CD4-positive, alpha-beta T cell treated with Interferon alpha-2 for 1 hour (primary cell): ENCODE results near the gene GRIN1.

Source experiments
- DNase-seq, 2 donors: peaks; one replicate each; pipeline ENCODE4 v3.0.0-alpha.2; 2020 to 2022

GRIN1 gene

DNA sequence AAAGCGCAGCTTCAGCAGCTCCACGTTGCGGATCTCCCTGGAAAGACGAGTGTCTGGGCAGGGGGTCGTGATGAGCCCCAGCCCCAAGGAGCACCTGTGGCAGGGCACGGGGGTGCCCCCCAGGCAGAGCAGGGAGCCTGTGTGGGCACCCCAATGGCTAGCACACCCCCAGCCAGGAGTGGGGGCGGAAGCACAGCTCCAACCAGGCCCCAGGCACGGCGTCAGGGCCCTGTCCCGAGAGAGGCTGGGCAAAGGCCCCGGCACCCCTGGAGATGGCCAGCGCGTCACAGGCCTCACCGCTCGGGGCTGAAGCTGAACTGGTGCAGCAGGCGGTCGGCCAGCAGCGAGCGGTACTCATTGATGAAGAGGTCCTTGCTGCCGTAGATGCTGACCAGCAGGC lies 41.5 kb downstream of the GRIN1 start:
- no peak for DNase-seq

DNA sequence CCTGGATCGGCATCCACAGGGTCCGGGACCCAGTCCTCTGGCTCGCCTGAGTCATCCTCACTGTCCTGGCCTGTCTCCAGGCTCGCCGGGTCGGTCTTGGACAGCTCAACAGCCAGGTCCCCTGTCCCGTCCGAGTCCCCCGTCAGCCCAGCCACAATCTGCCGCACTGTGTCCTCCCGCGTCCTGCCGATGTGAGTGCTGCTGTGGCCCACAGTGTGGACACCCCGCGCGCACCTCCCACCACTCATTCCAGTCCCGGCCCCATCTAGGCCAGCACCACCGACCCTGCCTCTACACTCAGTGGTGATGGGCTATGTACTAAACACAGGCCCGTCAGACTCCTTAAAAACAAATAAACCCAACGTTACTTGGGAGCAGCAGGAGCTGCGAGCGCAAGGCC lies 42.7 kb downstream of the GRIN1 start:
- DNase-seq: no peak

DNA sequence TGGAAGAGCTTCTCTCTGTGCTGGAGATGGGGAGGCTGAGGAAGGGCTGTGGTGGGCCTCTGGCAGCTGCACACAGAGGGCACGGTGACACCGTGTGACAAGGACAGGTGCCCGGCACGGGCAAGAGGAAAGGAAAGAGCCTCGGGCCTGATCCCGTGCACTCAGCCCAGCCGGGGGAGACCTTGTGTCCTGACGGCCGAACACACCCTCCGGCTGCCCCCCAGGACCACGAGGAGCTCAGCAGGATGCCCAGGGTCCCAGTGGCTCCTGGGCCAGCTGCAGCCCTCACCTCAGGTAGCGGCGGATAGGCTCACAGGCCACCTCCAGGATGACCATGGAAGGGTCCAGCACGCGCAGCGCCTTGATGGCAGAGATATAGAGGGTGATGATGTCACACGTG lies 43.9 kb downstream of the GRIN1 start:
- DNase-seq: no peak

DNA sequence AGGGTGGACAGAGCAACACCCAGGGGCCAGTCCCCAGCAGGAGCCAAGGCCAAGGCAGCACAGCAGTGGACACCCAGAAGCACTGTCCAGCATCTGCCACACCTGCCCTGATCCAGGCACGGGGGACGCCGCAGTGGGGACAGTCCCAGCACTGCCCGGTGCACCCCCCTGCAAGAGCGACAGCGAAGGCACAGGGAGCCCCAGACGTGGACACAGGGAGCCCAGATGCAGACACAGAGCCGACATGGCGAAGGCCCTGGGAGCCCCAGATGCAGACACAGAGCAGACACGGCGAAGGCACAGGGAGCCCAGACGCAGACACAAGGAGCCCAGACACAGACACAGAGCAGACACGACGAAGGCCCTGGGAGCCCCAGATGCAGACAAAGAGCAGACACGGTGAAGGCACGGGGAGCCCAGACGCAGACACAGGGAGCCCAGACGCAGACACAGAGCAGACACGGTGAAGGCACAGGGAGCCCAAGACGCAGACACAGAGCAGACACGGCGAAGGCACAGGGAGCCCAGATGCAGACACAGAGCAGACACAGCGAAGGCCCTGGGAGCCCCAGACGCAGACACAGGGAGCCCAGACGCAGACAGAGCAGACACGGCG lies 45.1 kb downstream of the GRIN1 start:
- no peak for DNase-seq

DNA sequence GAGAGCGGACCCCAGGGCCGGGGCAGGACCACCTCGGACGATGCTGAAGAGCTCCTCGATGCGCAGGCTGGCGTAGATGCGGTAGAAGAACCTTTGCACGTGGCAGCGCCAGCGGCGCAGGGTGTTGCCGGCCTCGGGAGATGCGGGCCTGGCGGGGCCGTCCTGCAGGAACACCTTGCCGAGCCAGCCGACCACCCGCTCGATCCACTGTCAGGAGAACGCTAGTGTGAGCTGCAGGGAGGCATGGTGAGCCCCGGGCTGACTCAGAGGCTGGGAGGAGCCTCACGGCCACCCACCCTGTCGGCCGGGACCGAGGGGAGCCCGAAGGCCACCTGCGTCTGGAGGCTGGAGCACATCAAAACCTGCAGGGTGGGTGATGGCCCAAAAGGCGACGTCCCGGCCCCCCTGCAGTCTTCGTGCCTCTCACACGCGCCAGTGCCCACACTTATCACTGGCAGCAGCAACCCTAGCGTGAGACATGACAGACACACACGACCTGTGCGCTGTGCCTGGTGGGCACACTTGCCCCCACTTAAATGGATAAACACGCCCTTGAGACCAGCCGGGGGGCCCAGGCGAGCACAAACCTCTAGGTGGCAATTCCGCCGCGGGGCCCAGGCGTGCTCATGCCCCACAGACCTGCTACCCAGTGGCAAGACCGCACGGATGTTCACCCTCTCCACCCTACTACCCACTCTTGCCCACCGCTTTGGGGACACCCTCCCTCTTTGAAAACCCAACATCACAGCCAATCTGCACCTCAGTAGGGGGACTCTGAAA lies 46.1 kb downstream of the GRIN1 start:
- DNase-seq: no peak

DNA sequence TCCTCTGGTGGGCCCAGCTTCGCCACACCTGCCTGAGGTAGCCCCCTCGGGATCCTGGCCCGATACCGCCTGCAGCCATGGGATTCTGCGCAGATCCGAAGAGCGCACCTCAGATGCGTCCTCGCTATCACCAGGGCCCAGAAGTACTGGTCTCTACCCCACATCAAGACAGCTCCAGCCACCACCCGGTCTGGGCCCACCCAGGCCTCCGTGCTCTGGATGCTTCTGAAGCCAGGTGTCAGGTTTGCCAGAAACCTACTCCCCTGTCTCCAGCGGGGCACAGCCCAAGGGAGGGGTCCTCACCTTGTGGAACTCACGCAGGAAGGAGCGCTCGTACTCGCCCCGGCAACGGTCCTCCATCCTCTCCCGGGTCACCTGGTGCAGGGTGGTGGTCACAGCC lies 47.0 kb downstream of the GRIN1 start:
- DNase-seq: no peak

DNA sequence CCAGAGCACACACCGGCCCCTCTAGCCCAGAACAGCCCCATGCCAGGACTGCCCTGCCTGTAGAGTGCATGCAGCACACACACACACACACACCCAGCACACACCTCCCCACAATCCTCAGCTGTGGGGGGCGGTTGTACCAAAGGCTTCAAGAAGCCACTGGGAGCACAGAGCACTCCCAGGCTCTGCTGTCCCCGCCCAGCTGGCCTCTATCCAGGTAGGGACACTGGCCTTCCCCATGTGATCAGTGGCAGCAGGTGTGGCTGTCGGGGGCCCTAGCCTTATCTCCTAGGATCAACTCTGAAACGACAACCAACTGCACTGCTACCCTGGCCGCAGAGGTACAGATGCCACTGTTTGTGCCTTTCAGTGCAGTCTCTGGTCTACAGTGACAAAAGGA lies 47.4 kb downstream of the GRIN1 start:
- DNase-seq: no peak

DNA sequence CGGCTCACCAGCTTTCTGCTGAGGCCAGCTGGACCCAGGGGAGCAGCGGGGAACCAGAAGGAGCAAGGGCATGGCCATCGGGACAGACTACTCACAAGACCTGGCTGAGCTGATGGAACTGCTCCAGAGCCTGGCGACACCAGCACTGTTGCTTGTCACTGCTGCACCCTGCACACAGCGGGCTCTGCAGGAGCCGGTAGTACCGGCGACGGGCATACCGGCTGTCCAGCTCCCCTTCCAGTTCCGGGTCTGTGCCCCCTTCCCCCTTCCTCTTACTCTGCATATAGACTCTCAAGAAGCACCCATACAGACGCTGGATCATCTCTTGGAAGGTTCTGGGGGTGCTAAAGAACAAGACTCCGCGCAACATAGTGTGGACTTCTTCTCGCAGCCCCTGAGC lies 48.4 kb downstream of the GRIN1 start:
- no peak for DNase-seq

DNA sequence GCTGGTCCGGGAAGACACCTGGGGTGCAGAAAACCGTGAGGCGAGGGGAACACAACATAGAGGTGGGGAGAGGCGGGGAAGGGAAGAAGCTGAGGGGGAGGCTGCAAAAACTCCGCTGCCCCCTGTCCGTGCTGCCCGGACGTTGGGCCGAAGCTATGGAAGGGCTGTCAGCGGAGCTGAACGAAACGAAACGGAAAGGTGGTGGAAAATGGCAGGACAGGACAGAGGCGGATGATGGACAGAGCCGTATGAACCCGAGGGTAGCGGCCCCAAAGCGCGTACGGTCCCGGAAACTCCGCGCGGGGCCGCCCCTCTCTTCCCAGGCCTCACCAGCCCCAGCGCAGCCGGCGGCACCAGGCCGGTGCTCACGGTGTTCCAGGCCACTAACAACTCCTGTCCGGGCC lies 49.1 kb downstream of the GRIN1 start:
- no peak for DNase-seq

DNA sequence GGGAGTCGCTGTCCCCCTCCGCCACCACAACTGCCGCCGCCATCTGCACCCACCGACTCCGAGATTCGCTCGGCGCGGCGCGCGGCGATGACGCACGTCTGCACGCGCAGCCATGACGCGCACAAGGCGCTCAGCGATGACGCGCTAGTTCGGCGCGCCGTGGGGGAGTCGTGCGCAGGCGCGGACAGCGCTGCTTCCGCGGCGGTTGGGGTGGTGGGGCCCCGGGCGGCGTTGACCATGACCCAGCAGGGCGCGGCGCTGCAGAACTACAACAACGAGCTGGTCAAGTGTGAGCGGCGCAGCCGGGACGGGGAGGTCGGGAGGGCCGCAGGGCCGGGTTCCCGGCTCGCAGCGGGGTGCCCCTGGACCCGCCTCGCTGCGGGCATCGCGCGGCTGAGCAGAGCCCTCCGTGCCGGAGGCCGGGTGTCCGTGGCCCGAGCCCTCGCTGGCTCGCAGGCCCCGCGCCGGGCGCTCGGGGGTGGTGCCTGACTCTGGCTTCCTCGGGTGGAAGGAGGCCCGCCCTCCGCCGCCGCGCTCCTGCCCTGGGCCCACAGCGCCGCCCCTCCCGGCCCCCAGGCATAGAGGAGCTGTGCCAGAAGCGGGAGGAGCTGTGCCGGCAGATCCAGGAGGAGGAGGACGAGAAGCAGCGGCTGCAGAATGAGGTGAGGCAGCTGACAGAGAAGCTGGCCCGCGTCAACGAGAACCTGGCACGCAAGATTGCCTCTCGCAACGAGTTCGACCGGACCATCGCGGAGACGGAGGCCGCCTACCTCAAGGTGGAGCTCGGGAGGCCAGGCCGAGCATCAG lies 49.7 kb downstream of the GRIN1 start, which contains the start of the genes ANAPC2 and SSNA1:
Gene ANAPC2 (minus strand): TSS at position 71 of the 807 bp plus-strand sequence. CDS start 28 bp downstream, at position 43.
Gene SSNA1 (plus strand): TSS at position 187 of the 807 bp plus-strand sequence. CDS start 51 bp downstream, at position 238.
- DNase-seq: peak; percentile 91 to 94

DNA sequence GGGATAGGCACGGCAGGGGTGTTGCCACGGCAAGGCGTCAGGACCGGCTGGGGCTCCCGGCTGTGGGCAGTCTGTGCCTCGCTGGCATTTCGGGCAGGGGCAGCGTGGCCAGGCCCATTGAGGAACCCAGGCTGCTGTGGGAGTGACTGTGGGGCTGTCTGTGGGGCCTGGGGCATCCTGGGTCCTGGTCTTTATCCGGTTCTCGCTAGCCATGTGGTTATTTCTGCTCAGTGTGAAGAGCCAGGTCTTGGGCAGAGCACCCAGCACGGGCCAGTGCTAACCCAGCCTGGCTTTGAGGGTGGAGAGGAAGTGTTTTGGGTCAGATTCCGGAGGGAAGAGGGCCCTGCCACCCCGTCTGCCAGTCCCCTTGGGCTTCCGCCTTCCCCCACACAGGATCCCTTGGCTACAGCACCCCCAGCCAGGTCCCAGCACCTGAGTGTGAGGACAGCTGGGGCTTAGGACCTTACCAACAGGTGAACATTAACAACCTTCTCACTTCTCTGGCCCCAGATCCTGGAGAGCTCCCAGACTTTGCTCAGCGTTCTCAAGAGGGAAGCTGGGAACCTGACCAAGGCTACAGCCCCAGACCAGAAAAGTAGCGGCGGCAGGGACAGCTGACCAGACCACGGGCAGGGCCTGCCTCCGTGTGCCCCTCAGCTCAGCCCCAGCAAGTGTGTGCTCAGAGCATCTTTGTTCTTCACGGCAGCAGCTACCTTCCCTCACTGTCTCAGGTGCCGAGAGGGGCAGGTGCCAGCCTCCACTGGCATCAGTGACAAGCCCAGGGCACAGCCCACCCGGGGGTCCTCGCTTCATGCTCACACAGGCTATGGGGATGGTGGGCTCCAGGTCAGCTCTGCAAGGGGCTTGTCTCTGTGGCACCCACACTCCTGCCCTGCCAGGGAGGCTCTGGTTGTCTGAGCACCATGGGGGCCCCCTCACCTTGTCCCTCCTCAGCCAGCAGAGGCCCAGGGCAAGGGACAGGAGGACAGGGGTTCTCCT lies 50.6 kb downstream of the GRIN1 start:
- no peak for DNase-seq

DNA sequence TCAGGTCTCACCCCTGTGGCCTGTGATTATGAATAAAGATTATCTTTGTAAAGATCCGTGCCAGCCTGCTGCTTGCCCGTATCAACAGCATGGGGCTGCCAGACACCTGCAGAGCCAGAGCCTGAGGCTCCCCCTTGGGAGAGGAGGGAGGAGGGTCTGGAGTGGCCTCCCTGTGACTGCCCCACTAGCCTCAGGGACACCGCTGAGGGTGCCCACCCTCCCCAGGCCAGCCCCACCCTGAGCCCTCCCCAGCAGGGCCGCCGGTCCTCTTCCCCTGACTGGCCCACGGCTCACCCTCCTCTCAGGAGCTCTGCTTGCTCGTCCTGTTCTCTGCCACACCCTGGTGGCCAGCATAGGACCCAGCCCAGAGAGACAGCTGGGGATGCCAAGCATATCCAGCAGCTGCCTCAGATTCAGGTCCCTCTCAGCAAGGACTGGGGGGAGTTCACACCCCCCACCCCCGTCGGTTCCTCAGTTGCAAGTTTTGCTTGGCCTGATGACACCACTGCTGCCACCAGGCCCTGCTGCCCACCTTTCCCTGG lies 51.4 kb downstream of the GRIN1 start:
- no peak for DNase-seq

DNA sequence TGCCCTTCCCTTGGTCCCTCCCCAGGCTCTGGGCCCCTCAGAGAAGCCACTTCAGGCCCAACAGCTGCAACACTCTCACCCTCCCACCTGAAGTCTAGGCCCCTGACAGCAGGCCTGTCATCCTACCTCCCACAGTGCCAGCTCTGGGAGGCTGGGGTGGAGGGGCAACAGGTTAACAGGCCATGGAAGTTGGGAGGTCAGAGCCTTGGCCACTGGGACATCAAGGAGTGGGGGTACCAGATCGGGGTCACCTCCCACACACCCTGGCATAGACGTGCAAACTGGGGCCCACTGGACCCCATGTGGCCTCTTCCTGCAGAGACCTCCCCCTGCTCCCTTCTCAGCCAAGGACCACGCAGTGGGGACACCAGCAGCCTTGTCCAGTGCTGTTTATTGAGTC lies 52.3 kb downstream of the GRIN1 start:
- no peak for DNase-seq

DNA sequence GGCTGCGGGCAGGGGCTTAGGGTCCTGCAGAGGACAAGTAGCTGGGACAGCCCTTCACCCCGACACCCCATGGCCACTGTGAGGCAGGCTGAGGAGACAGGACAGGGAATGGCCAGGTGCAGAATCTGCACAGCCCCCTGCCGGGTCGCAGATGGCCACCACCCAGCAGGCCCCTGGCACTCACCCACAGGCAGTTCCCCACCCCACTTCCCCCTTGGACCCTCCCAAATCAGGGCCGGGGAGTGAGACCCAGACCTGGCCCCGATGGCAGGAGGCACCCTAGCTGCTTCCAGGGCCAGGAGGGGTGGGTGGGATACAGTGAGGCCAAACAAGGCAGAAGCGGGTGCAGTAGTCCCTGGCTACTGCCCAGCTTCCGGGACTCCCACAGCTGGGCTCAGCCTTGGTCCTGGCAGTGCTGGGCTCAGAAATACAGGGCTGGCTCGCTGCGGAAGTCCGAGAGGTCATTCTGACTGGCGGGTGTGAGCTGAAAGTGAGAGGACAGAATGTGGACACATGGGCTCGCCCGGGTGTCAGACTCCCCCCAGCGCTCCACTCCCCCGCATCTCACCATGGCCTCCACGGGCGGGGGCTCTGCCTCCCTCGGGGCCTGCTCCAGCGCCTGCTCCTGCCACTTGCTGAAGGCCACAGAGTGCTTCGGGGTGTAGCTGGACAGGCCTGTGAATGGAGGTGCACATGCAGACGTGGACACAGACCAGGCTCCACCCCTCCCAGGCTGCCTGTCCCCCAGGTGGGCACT lies 52.9 kb downstream of the GRIN1 start:
- DNase-seq: no peak

DNA sequence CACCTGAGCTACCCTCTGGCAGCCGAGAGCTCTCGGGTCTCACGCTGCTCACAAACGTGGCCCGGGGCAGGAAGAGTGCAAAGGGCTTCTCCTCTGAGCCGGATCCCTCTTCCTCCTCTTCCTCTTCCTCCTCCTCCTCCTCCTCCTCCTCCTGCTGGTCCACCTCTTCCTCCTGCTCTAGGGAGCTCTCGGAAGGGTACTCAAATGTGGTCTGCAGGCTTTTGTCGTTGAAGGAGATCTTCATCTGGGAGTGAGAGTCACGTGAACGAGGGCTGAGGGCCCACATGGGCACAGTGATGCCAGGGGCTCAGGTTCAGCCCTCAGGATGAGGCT lies 53.5 kb downstream of the GRIN1 start:
- DNase-seq: no peak

DNA sequence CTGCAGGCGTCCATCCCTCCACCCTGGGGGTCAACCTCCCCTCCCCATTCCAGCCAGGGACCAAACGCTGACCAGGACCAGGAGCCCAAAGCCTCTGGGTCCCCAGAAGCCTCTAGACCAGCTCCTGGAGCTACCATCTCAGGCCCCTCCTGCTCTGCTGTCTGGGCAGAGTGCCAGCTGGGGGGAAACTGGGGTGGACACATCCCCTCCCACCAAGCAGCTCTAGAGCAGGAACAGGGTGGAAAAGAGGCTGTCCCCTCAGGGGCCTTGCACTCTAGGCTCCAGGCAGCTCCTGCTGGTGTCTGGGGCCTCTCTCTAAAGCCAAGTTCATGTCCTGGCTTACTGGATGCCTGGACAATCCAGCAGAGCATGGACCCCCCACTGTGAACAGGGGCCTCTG lies 53.9 kb downstream of the GRIN1 start:
- DNase-seq: no peak

DNA sequence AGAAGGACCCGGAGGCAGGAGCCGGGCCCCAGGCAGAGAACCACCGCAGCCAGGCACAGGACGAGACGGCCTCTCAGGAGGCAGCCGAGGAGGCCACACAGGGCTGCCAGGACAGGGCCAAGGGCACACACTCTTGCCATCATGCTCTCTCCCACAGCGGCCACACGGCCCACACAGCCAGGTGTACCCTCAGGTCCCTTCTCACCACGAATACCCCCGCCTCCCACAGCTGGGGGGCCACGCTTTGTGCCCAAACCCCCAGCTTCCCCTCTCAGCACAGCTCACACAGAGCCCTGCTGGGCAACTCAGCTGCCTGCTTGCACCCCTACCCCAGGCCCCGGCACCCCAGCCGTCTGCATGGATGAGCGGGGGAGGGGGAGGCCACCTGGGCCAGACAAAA lies 54.8 kb downstream of the GRIN1 start:
- no peak for DNase-seq

DNA sequence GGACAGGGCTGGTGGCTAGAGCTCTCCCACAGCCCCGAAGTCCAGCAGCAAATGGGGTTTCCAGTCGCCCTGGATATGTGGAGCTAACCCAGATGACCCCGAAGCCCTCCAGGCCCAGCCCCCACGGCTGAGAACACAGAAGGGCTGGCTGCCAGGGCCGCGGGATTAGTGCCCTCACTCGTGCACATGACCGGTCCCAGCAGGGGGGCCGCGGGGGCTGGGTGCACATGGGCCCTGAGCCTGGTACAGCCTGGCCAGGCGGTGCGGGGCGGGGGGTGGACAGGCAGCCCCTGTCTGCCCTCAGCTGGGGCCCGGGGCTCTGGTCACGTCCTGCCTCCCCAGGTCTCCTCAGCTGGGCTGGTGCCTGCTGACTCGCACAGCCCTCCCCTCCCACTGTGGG lies 55.4 kb downstream of the GRIN1 start:
- no peak for DNase-seq

DNA sequence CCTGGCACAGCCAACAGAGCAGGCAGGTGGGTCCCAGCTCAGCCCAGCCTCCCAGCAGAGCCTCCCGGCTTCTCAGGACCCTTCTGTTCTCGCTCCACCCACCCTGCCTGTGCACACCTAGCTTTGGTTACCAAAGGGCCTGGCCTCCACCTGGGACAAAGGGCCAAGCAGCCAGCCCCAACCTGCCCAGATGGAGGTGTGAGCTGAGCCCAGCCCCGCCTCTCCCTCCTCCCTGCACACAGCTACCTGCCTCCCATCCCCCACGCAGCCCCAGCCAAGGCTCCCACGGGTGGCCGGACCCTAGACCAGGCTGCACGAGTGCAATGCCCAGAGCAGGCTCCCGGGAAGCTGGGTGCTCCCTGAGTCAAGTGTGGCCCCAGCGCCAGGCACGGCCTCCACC lies 56.0 kb downstream of the GRIN1 start:
- DNase-seq: no peak

DNA sequence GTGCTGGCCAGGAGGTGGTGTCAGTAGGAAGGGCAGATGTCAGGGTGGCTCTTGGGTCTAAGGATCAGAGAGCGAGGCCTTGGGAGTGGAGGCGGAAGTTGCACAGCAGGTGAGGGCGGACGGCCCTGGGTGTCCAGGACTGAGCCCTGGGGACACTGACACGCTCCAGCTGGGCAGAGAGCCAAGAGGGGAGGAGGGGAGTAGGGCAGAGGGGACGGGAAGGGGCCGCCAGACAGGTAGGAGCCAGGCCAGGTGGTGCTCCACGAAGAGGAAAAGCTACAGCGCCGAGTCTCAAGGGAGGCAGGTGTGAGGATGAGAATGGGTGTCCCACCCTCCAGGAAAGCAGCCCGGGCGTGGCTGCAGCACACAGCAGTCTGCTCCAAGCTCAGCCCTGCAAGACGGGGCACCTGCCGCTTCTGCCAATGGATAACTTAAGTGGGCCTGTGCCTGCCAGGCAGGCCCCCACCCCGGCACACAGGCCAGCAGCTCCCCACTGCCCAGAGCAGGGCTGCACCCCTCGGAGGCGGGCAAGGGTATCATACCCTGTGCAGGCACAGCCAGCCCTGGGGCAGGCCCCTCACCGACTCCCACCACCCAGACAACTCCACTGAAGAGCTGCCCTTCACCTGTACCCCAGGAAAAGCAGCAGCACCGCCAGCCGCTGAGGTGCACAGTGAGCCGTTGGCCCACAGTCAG lies 56.7 kb downstream of the GRIN1 start:
- DNase-seq: no peak
